NCI-H1417 (cell line): ENCODE measurements around the gene LONRF2.

Experiments
- DNase-seq, 3 experiments: peaks; one replicate each; lab custom pipeline; 2025; lab: John Stamatoyannopoulos, UW

Gene LONRF2

DNA sequence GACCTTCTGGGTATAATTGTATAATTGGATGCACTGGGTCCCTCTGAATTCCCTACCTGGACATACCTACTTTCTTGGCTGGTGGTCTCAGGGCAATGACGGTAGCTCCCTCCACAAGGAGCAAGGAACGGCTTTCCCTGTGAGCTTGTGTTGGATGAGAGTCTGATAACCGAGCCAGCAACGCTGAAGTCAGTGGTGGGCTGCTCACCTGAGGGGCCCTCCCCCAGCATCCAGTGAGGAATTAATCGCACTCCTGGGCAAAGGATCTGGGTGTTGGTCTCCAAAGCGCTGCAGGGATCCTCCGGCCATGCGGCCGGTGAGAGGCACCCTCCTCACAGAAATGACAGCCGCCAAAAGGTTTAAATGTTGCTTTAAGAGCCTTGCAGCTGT is 47.1 kb downstream of the LONRF2 start:
- no peak for DNase-seq

GRCh38 chr2:100274566-100275199 is 47.6 kb downstream of the LONRF2 start:
- no peak for DNase-seq

DNA sequence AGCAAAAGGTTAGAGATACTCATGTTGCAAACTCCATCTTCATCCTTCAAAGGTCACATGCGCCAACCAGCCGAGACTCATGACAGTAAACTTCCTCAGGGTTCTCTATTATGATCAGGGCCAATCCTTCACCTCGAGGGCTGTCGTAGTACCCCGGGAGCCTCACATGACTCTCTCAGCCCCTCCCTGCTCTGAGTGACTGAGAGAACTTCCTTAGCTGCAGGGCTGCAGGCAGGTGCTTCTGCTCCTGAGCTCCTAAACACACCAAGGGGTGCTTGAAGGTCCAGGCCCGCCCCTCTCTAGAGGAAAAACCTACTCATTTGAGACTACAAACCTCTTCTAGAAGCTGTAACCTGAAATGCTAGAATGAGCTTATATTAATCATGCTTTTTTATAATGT is 48.2 kb downstream of the LONRF2 start:
- peak in 2 of 3 experiments; percentile 9 to 34 for DNase-seq

GRCh38 chr2:100273387-100273786 is 48.9 kb downstream of the LONRF2 start:
- DNase-seq: no peak

DNA sequence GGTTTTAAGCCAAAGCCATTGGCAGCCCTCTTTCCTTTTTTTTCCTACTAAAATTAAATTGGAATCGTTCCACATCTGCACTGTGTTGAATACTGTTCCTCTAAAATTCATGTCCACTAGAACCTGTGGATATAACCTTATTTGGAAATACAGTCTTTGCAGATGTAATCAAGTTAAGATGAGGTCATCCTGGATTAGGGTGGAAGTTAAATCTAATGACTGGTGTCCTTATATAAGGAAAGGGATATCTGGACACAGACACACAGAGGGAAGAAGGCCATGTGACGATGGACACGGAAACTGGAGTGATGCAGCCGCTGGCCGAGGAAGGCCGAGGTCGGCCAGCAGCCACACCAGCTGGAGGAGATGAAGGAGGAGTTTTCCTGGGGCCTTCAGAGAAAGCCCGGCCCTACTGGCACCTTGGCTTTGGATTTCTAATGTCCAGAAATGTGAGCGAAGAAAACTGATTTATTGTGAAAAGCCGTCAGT is 49.4 kb downstream of the LONRF2 start:
- no peak for DNase-seq

DNA sequence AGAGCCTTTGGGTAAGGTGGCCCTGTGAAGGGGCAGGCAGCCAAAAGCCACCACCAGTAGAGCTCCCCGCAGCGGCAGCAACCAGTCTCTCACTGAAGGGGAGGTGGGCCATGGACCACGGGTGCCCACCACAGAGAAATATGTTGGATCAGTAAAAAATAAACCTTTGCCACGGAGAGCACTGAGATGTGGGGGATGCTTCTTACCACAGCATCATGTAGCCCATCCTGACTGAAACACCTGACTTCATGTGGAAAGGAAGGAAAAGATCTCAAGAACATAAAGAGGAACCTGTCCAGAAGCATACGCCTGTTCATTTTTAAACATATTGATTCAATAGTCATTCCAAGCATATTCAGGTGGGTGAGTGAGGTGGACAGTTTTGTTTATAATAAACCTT is 51.1 kb downstream of the LONRF2 start:
- DNase-seq: no peak

- DNase-seq: no peak
Measured at GRCh38 chr2:100270381-100271146, 51.7 kb downstream of the LONRF2 start.

DNA sequence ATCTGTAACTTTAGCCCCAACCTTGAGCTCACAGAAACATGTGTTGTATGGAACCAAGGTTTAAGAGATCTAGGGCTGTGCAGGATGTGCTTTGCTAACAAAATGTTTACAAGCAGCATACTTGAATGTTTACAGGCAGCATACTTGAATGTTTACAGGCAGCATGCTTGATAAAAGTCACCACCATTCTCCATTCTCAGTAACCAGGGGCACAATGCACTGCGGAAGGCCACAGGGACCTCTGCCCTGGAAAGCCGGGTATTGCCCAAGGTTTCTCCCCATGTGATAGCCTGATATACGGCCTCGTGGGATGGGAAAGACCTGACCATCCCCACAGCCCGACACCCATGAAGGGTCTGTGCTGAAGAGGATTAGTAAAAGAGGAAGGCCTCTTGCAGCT is 52.4 kb downstream of the LONRF2 start:
- DNase-seq: no peak

DNA sequence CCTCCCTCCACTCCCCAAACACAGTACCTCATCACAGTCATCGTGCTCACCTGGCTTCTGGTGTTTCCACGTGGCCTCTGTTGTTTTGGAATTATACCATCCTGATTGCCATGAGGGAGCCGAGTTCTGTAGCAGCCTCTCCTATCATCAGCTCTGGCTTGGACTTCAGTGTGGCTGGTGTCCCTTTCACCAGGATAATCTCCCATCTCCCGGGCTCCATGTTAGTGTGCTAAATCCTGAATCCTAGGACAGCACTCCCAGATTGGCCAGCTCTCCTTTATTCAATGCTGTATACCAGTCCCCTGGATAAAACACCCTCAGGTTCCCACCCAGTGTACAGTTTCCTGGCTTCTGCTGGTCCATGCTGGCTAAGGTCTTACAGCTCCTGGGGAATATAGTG is 53.3 kb downstream of the LONRF2 start:
- peak in 1 of 3 experiments; percentile 66 for DNase-seq

DNA sequence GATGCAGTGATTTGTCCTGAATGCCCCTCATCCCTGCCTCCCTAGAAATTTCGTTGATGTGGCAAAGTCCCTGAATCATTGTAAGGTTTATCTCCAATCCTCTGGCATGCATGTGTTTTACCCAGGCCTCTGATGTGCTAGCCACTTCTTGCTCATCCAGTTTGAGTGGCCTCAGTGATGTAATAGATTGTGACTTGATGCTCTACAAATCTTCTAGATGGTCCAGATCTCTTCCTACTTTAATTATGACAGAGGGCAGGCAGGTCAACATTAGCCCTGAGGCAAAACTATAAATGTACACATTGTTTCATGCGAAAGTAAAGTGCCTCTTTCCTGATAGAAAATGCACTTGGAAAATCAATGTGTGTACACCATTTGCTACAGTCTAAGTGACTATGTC is 54.5 kb downstream of the LONRF2 start:
- peak in 1 of 3 experiments; percentile 24 for DNase-seq

DNA sequence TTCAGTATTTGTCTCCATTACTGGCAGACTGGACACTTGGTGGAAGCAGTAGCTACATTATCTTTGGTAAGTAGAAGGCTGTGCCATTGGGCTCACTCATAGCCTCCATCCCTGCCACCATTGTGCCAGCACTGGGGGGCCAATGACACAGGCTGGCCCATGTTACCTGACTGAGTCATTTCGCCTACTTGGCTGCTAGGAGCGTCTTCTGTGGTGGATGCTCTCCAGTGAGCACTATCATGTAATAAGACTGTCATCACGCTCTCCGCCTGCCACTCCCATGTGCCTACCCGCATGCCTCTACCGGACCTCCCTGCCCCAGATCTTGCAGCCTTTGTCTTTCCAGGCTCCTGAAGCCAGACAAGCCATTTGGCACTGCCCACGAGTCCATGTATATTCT is 56.2 kb downstream of the LONRF2 start:
- no peak for DNase-seq

DNA sequence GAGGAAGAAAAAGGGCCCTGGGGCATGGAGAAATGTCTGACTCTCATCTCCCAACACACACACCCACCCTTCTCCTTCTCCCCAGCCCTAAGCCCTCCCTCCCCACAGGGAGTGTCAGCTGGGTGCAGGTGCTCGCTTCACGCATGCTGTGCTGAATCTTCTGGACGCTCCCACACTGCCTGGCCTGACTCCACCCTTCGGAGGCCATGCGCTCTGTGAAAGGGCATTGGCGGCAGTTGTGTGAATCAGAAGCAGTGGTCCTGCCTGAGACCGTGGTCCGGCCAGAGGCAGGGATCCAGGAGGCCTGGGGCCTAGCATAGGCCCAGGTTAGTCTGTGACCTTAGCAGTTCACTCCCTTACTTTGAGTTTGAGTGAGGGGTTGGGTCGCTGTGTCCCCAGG is 57.1 kb downstream of the LONRF2 start:
- DNase-seq: peak in 1 of 3 experiments; percentile 16

DNA sequence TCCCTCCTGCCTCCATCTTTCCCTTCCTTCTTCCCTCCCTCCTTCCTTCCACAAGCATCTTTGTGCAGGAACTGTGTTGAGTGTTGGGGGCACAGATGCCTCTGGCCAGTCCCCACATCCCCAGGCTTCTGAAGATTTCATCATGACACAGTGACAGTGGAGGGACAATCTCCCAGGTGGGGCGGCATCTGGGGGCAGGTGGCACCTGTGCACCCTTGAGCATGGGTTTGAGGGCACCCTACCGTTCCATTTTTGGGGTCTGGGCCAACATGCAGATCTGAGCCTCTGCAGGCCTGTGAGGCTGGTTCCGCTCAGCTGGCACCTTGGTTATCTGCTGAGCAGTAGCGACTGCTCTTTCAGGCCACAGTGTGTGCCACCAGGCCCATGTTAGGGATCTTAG is 57.6 kb downstream of the LONRF2 start:
- no peak for DNase-seq

GRCh38 chr2:100264121-100264520 is 58.2 kb downstream of the LONRF2 start:
- no peak for DNase-seq

DNA sequence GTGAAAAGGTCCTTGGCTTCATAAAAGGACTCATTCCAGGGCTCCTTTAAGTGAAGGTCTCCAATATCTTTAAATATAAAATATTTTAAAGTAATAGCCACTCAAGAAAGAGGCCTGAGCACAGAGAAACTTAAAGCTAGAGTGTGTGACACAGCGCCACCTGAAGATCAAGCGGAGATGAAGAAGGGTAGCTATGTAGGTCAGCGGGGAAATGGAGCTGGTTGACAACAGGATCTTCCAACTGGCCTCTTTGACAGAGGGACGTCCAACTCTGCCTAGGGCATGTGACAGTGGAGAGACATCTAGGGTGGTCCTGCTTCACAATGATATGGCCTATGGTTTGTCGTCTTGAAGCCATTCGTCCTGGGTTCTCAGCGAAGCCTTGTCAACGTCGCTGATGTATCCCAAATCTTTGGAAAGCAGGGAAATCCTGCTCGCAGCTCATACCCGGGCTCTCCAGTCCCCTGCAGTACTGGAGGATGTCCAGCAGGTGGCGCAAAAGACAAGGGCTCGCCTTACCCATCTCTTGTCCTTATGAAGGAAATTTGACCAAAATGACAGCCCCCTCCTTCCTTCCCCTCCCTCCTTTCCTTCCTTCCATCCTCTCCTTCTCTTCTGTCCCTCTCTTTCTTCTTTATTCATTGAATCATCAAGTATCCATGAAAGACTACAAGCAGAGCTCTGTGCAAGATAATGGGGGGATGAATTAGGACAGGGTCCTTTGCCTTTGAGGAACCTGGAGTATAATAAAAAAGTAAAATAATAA is 59.6 kb downstream of the LONRF2 start:
- DNase-seq: peak; percentile 49 to 81 (median 58)

DNA sequence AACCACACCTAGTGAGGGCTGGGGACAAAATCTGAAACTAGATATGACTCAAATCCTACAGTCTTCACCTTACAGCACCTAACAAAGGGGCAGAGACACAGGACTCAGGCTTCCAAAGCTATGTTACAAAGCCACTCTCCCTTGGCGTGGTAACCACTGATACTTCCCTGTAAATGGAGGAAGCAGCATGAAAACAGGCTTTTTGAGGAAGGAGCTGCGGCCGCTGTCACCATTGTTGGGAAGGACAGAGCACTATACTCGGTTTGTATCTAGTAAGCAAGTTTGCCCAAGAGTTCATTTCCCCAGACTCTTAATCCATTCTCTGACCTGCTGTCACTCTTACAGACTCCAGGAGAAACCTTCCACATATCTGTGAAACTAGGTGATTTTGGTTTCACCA is 60.3 kb downstream of the LONRF2 start:
- no peak for DNase-seq

DNA sequence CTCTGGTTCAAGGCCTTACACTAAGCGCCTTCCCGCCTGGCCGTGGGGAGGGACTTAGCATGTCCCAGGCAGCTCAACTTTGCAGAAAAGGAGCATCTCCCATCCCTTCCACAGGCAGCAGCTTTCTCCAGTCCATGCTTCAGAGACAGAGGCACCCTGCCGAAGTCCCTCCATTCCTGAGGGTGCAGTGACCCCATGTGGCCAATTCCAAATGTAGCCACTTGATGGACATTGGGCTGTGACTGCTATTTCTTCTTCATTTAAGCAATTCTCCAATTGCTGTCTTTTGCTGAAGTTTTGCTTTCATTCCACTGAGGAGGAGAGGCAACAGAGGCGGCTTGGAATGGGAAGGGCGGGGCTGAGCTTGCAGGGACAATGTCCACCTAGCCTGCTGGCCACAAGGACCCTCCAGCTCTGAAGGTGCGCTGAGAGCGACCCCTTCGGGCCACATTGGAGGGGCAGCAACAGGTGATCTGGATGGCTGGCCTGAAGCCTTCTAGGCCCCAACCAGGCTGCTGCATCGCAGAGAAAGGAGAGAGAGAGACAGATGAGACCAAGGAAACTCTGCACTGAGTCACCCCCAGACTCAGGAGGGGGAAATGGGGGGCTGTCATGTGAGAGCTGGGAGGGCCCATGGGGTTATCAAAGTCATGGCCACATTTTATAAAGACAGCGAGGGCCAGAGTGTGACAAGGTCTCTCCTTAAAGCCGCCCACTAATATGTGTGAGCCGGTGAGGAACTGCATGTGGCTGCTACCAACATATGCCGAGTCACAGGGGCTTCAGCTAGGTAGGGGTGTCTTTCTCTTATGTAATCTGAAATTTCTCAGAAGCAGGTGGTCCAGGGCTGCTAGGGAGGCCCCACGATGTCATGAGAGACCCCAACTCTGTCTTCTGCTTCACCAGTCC is 61.3 kb downstream of the LONRF2 start:
- peak; percentile 26 to 88 (median 63) for DNase-seq

DNA sequence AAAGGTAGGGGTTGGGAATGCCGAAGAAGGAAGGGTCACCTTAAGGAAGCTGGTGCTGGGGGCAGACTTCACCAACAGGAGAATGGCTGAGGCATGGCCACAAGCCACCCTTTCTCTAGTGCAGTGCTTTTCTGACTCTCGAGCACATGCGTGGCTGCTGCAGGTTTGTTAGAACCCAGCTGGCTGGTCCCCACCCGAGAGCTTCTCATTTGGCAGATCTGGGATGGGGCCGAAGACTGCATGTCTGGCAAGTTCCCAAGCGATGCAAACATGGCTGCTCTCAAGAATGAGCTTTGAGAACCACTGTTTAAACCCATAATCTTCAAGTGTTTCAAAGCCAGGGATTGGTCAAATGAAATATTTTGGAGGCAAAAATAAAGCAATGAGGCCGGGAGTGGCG is 63.2 kb downstream of the LONRF2 start:
- no peak for DNase-seq

DNA sequence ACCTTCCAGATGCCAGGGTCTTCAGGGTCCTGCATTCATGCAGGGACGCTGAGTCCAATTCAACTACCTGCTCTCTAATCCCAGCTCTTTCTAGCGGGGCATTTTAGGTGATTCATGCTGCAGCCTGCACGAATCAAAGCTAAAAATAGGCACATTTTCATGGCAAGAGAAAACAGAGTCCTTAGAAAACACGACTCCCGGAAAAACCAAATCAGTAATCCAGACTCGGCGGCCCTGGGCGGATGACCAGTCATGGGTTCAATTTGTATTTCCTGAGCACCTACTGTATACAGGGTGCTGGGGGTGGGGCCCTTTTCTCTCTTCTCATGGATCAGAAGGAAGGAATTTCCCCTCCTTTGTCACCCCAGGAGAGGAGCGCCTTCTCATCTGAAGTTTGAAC is 64.4 kb downstream of the LONRF2 start:
- DNase-seq: no peak

GRCh38 chr2:100256849-100257248 is 65.5 kb downstream of the LONRF2 start:
- DNase-seq: no peak

DNA sequence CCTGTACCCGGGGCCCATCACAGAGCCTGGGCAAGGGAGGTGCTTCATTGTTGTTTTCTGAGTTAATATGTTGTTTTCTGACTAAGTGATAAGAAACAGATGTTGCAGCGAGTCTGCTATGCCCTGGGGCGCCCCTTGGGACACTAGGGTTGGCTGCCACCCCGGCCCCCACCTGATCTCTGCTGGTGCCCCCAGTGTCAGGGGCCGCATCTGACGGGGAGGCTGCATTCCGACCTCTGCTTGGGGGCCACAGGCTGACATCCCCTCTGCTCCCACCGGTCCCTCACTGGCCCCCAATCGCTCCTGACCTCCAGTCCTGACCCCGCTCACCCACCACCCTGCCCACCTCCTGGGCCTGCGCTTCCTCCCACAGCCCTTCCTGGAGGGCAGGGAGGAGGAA is 65.9 kb downstream of the LONRF2 start:
- no peak for DNase-seq
